CD4-positive, alpha-beta T cell treated with Interleukin-4 for 1 hour (primary cell): ENCODE results near the gene SIRPD.
A peak's percentile ranks its signal among the peaks of the same experiment; 100 is the strongest.

ENCODE experiments used
- DNase-seq, 2 donors: peaks; one replicate each; pipeline ENCODE4 v3.0.0-alpha.2; 2020 to 2022

The SIRPD gene

DNA sequence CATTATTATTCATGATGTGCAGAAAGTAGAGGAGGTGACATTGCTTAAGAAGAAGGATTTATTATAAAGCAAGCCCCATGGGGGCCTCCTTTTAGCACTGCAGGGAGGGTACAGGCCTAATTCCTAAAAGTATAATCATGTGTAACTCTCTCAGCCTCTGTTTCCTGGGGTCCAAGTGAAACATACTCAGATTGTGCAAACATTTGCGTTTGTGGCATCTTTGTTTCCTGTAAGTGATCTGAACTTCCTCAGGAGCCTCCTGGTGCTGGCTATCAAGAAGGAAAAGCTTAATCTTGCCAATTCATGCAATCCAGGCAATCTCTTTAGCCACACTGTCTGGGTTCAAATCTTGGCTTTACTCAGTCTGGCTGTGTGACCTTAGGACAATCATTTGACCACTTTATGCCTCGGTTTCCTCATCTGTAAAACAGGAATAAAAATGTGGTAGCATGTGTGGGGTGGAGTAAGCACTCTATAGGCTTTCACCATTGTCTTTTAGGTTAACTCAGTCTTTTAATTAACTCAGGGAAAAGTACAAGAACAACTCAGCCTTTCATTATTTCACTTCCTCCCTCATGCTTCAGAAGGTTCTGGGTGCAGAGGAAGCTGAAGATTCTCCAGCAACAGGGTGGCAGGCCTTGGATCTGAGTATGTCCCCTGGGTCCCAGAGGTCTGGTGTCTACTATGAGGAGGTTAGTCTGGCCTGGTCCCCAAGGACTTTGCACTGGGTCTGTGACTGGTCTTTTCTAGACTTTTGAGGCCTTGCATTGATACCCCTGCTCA is 65.5 kb downstream of the SIRPD start:
- DNase-seq = no peak

GRCh38 chr20:1491281-1491840 is 66.1 kb downstream of the SIRPD start, which contains the start of gene SIRPB2:
TSS of gene SIRPB2 (minus strand) at chr20:1491420. CDS start at chr20:1491359, 61 bp downstream.
- DNase-seq = peak in 1 of 2 donors; percentile 49

GRCh38 chr20:1490643-1491195 is 66.8 kb downstream of the SIRPD start:
- no peak for DNase-seq

DNA sequence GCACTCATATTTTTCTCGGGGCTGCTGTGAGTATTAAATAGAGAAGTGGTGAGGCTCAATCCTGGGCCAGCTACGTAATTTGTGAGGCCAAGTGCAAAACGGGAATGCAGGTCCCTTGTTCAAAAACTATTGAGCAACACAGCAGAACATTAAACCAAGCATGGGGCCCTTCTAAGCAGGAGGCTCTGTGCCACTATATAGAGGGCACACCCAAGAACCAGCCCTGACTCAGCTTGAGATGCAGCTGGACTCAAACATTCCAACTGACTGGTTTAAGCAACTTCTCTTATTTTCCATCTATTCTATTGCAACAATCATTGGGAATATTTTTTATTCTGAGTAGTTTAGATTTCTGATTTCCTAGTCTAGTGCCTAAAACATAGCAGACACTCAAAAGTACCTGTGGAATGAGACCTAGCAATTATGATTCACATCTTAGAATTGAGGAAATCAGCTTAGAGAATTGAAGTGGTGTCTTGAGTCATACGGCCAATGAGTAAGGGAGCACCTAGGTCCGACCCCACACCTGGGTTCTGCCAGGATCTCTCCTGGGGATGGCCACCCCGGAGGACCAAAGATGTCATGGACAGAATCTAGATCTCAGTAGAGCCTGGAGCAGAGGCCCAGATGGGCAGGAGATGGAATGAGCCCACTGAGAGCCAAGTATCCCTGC is 67.6 kb downstream of the SIRPD start:
- peak; percentile 8 to 33 for DNase-seq

DNA sequence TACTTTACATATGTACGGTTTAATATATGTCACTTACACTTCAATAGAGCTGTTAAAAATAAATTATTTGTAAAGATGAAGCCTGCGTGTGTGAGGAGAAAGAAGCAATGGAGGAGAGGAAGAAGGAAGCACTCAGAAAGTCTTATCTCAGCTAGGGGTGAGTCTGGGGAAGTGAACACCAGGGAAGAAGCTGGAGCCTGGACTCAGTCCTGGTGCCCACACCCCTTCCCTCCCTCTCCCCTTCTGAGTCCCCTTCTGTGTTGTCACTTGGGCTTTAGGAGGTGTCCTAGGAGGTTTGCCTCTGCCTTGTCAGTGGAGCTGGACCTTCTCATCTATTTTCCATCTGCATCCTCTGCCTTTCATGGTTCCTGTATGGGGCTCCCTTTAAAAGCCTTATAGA is 68.2 kb downstream of the SIRPD start:
- no peak for DNase-seq

DNA sequence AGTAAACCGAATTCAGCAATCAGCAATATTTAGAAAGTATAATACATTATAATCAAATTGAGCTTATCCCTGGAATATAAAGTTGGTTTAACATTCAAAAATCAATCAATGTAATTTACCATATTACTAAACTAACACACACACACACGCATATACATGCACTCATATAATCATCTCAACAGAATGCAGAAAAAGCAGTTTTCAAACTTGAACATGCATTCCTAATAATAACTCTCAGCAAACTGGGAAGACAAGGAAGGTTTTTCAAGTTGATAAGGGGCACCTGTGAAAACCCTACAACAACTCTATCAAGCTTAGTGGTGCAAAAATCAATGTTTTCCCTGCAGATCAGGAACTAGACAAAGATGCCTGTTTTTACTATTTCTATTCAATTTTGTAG is 70.9 kb downstream of the SIRPD start:
- no peak for DNase-seq

DNA sequence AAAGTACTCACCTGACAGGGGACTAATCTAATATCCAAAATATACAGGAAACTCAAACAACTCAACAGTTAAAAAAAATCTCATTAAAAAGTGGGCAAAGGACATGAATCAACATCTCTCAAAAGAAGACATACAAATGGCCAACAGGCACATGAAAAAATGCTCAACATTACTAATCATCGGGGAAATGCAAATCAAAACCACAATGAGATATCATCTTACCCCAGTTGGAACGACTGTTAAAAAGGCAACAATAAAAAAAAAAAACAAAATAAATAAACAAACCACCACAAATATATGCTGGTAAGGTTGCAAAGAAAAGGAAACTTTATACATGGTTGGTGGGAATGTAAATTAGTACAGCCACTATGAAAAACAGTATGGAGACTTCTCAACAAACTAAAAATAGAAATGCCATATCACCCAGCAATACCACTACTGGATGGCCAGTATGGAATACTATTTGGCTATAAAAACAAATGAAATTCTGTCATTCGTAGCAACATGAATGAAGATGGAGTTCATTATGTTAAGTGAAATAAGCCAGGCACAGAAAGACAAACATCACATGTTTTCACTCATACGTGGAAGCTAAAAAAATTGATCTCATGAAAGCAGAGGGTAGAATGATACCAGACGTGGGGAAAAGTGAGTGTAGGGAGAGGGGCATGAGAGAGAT is 72.9 kb downstream of the SIRPD start:
- no peak for DNase-seq
